Liver (tissue), 9 donors: ENCODE results near the gene RUNX1. TPM values are rescaled to one million over a fixed set of nuclear protein-coding genes. Genes with fewer than 3 reads are reported as not detected.

Experiments
- DNase-seq: peaks from one replicate; pipeline ENCODE4 v3.0.0-alpha.2; 2017; ENCODE audit warnings: low spot score
- H3K27ac ChIP-seq, 2 donors: one replicate each; pipeline ENCODE4 v1.7.0; 2013; ENCODE audit warnings: inconsistent platforms in 2 of 2, low read length in 2 of 2, control low read depth in 1 of 2, low read depth in 1 of 2, mild to moderate bottlenecking in 1 of 2
- H3K27me3 ChIP-seq, 4 donors: one replicate each; pipeline versions ENCODE4 v1.6.1 to v1.7.0; 2013; ENCODE audit warnings: low read length in 3 of 4, inconsistent platforms in 1 of 4, mild to moderate bottlenecking in 1 of 4, moderate library complexity in 1 of 4; ENCODE audit not compliant: control insufficient read depth in 4 of 4, insufficient read depth in 4 of 4
- H3K36me3 ChIP-seq, 4 donors: one replicate each; pipeline versions ENCODE4 v1.6.1 to v1.7.0; 2013; ENCODE audit warnings: low read length in 3 of 4, mild to moderate bottlenecking in 3 of 4, low read depth in 1 of 4, moderate library complexity in 1 of 4; ENCODE audit not compliant: control insufficient read depth in 4 of 4, insufficient read depth in 3 of 4
- H3K4me1 ChIP-seq, 4 donors: one replicate each; pipeline versions ENCODE4 v1.6.1 to v1.7.0; 2013; ENCODE audit warnings: low read length in 3 of 4, mild to moderate bottlenecking in 3 of 4, moderate library complexity in 1 of 4; ENCODE audit not compliant: control insufficient read depth in 4 of 4, insufficient read depth in 4 of 4
- H3K4me3 ChIP-seq, 3 donors: one replicate each; pipeline versions ENCODE4 v1.6.1 to v1.7.0; 2013; ENCODE audit warnings: low read length in 3 of 3, control low read depth in 1 of 3, low read depth in 1 of 3, mild to moderate bottlenecking in 1 of 3
- H3K9ac ChIP-seq, 2 donors: one replicate each; pipeline ENCODE4 v1.7.0; 2013; ENCODE audit warnings: low read length in 2 of 2, mild to moderate bottlenecking in 2 of 2, moderate library complexity in 2 of 2, control low read depth in 1 of 2, low read depth in 1 of 2
- H3K9me3 ChIP-seq, 4 donors: one replicate each; pipeline versions ENCODE4 v1.6.1 to v1.7.0; 2013; ENCODE audit warnings: low read length in 3 of 4; ENCODE audit not compliant: control insufficient read depth in 4 of 4
- EGR1 ChIP-seq, 2 donors: IDR thresholded peaks; 2 replicates each; pipeline ENCODE4 v1.6.1; 2016 to 2018; ENCODE audit warnings: antibody characterized with exemption in 2 of 2, low read depth in 2 of 2
- FOXA1 ChIP-seq: IDR thresholded peaks from 2 replicates; pipeline ENCODE4 v1.6.1; 2016; ENCODE audit warnings: antibody characterized with exemption
- FOXA2 ChIP-seq: IDR thresholded peaks from 2 replicates; pipeline ENCODE4 v1.6.1; 2016; ENCODE audit warnings: antibody characterized with exemption
- GABPA ChIP-seq, 2 donors: IDR thresholded peaks in 1 of 2; conservative IDR thresholded peaks in 1 of 2; 2 replicates each; pipeline ENCODE4 v1.6.1; 2016; ENCODE audit warnings: antibody characterized with exemption in 2 of 2, mild to moderate bottlenecking in 1 of 2, moderate library complexity in 1 of 2
- HNF4A ChIP-seq, 2 donors: conservative IDR thresholded peaks; 2 replicates each; pipeline ENCODE4 v1.6.1; 2016; ENCODE audit warnings: antibody characterized with exemption in 2 of 2, mild to moderate bottlenecking in 2 of 2
- HNF4G ChIP-seq: IDR thresholded peaks from 2 replicates; pipeline ENCODE4 v1.6.1; 2016; ENCODE audit warnings: antibody characterized with exemption
- JUND ChIP-seq, 2 donors: IDR thresholded peaks; 2 replicates each; pipeline ENCODE4 v1.6.1; 2016; ENCODE audit warnings: antibody characterized with exemption in 2 of 2
- NR2F2 ChIP-seq: IDR thresholded peaks from 2 replicates; pipeline ENCODE4 v1.6.1; 2016; ENCODE audit warnings: antibody characterized with exemption
- RAD21 ChIP-seq, 2 donors: IDR thresholded peaks; 2 replicates each; pipeline ENCODE4 v1.6.1; 2016; ENCODE audit warnings: antibody characterized with exemption in 2 of 2, mild to moderate bottlenecking in 2 of 2
- RXRA ChIP-seq, 2 donors: IDR thresholded peaks; 2 replicates each; pipeline ENCODE4 v1.6.1; 2017 to 2018; ENCODE audit warnings: antibody characterized with exemption in 2 of 2, mild to moderate bottlenecking in 1 of 2
- SP1 ChIP-seq: IDR thresholded peaks from 2 replicates; pipeline ENCODE4 v1.6.1; 2018; ENCODE audit warnings: antibody characterized with exemption, mild to moderate bottlenecking
- TAF1 ChIP-seq: conservative IDR thresholded peaks from 2 replicates; pipeline ENCODE4 v1.6.1; 2016; ENCODE audit warnings: antibody characterized with exemption, mild to moderate bottlenecking
- YY1 ChIP-seq: IDR thresholded peaks from 2 replicates; pipeline ENCODE4 v1.6.1; 2016; ENCODE audit warnings: antibody characterized with exemption, mild to moderate bottlenecking
- WGBS: extraction: QIAGEN DNeasy Blood & Tissue Kit; methylation state at CpG from one replicate; pipeline ENCODE4 v1.1.7; 2013; 5-methylcytosine and 5-hydroxymethylcytosine counted together
- polyA plus RNA-seq, 2 donors: library from polyadenylated mRNA; stranded (reverse) in 1 of 2; unstranded in 1 of 2; fragments of 200-250 nt in 1 of 2; fragments of >200 nt in 1 of 2; fragmentation: Nextera tagmentation in 1 of 2; extraction: Ambion mirVana in 1 of 2; gene quantifications; one replicate each; pipeline versions ENCODE4 v1.2.1 to v1.2.3, GENCODE V29; 2013 to 2015
- total RNA-seq, 2 donors: library from RNA; depleted of rRNA; stranded (reverse); fragments of >200 nt; gene quantifications; one replicate each; pipeline ENCODE4 v1.2.3, GENCODE V29; 2014
- TF ChIP-seq, protein P1 (sequence below): fragments of 150-350 bp; IDR thresholded peaks from 2 replicates; pipeline ENCODE4 v1.5.1; 2017; ENCODE audit warnings: improper control_type of control experiment, low read depth, low read length; ENCODE audit not compliant: missing input control
- TF ChIP-seq, protein P2 (sequence below): IDR thresholded peaks from 2 replicates; pipeline ENCODE4 v1.6.1; 2016; ENCODE audit warnings: antibody characterized with exemption
- TF ChIP-seq, protein P3 (sequence below): IDR thresholded peaks from 2 replicates; pipeline ENCODE4 v1.6.1; 2016; ENCODE audit warnings: antibody characterized with exemption, mild to moderate bottlenecking
- TF ChIP-seq, protein P4 (sequence below): IDR thresholded peaks from 2 replicates; pipeline ENCODE4 v1.6.1; 2016; ENCODE audit warnings: antibody characterized with exemption
- TF ChIP-seq, protein P5 (sequence below): IDR thresholded peaks from 2 replicates; pipeline ENCODE4 v1.6.1; 2016; ENCODE audit warnings: antibody characterized with exemption
- donor health status: healthy.
- donor health status: healthy.
- donor health status: healthy.
- donor health status: healthy.
- donor health status: healthy.

Gene RUNX1
- total and polyA plus RNA-seq, 4 donors, result 0.98 to 7.2 (median 3.1) TPM

DNA sequence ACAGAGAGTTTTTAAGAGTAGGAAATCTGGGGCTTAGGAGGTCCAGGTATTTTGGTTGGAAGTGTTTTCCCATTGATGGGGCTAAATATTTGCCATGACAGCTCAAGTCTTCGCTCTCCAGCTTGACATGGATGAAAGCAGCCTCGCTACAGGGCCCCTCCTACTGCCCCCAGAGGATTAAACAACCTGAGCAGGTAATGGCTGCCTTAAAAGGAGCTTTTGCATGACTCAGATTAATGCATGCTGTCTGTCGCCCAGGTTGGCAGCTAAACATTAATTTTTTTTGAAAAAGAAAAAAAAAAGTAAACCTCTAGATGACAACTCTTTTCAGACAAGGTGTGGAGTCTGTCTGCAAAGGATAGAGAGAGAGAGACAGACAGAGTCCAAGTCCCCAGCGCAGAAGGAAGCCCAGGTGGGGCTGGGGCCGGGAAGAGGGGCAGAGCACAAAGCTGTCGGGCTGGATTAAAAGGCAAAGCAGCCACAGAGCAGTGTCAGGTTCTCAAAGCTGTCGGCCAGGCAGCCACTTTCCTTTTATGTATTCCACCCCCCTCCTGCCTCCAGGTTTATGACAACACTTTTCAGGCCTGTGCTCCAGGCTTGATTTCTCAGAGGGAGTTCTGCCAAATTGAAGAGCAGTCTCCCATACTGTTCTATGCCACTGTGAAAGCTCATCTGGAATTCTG is 252.4 kb downstream of the RUNX1 start (continued):
- TF ChIP-seq, protein P1, sequence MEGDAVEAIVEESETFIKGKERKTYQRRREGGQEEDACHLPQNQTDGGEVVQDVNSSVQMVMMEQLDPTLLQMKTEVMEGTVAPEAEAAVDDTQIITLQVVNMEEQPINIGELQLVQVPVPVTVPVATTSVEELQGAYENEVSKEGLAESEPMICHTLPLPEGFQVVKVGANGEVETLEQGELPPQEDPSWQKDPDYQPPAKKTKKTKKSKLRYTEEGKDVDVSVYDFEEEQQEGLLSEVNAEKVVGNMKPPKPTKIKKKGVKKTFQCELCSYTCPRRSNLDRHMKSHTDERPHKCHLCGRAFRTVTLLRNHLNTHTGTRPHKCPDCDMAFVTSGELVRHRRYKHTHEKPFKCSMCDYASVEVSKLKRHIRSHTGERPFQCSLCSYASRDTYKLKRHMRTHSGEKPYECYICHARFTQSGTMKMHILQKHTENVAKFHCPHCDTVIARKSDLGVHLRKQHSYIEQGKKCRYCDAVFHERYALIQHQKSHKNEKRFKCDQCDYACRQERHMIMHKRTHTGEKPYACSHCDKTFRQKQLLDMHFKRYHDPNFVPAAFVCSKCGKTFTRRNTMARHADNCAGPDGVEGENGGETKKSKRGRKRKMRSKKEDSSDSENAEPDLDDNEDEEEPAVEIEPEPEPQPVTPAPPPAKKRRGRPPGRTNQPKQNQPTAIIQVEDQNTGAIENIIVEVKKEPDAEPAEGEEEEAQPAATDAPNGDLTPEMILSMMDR, result no peak

DNA sequence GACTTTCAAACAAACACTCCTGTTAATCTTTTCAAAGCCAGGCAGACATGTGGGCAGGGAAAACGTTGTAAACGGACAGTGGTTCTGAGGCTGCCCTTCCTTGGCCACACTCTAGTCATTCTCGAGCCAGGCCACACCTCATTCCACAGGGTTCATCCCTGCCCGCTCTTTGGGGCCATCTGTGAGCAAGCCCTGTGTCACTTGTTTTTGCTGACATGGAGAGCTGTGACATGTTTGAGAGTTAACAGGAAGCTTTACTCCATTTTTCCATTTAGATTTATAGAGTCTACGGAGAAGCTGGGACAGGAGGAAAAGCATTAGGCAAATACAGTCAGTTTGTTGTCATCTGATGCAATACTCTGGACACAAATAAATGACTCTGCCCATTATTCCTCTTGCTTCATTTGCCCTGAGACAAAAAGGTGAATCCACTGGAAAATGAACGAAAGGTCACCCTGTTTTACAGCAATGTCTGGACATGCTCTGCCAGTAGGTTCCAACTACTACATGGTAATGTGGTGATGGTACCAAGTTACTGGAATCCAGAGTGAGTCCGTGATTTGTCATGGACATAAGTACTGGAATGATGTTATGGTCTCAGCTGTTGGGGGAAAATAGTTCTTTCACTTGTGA is 253.4 kb downstream of the RUNX1 start:
- Histone ChIP-seq H3K4me1 (peaks cover 10 to 42% (median 30%) of the 10 kb centered on the region in 4 donors), H3K9me3 (no peaks in the 10 kb centered on the region), H3K36me3 (peaks cover 0 to 3% (median 0%) of the 10 kb centered on the region in 4 donors), H3K27ac (peak overlapping the region; percentile 85 to 92), H3K27me3 (no peaks in the 10 kb centered on the region), H3K4me3 (no peak overlapping the region), H3K9ac (no peak overlapping the region)
- WGBS, result 19% methylated on average over 7 of the region's 7 CpGs
- DNase-seq, result no peak
- TF ChIP-seq, protein P2, sequence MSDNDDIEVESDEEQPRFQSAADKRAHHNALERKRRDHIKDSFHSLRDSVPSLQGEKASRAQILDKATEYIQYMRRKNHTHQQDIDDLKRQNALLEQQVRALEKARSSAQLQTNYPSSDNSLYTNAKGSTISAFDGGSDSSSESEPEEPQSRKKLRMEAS, result peak; percentile 78
- TF ChIP-seq, protein P3, sequence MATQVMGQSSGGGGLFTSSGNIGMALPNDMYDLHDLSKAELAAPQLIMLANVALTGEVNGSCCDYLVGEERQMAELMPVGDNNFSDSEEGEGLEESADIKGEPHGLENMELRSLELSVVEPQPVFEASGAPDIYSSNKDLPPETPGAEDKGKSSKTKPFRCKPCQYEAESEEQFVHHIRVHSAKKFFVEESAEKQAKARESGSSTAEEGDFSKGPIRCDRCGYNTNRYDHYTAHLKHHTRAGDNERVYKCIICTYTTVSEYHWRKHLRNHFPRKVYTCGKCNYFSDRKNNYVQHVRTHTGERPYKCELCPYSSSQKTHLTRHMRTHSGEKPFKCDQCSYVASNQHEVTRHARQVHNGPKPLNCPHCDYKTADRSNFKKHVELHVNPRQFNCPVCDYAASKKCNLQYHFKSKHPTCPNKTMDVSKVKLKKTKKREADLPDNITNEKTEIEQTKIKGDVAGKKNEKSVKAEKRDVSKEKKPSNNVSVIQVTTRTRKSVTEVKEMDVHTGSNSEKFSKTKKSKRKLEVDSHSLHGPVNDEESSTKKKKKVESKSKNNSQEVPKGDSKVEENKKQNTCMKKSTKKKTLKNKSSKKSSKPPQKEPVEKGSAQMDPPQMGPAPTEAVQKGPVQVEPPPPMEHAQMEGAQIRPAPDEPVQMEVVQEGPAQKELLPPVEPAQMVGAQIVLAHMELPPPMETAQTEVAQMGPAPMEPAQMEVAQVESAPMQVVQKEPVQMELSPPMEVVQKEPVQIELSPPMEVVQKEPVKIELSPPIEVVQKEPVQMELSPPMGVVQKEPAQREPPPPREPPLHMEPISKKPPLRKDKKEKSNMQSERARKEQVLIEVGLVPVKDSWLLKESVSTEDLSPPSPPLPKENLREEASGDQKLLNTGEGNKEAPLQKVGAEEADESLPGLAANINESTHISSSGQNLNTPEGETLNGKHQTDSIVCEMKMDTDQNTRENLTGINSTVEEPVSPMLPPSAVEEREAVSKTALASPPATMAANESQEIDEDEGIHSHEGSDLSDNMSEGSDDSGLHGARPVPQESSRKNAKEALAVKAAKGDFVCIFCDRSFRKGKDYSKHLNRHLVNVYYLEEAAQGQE, result peak; percentile 61
- TF ChIP-seq SP1 (peak; percentile 91), TAF1 (peak; percentile 45), FOXA2 (peak; percentile 39), EGR1 (IDR thresholded peaks at IDR 0.05; ENCODE audit: low read depth in 2 of 2) (peak in 1 of 2 donors; percentile 54), RAD21 (IDR thresholded peaks at IDR 0.05) (peak; percentile 37 to 50), NR2F2 (peak; percentile 59), RXRA (IDR thresholded peaks at IDR 0.05) (peak; percentile 98), FOXA1 (peak; percentile 54), HNF4G (peak; percentile 28), HNF4A (conservative IDR thresholded peaks at IDR 0.05) (peak; percentile 78 to 85), YY1 (peak; percentile 75), GABPA (IDR thresholded peaks at IDR 0.05 in 1 of 2, conservative IDR thresholded peaks at IDR 0.05 in 1 of 2) (peak in 1 of 2 donors; percentile 53), JUND (IDR thresholded peaks at IDR 0.05) (peak; percentile 90 to 92)
- TF ChIP-seq, protein P1, result no peak
- TF ChIP-seq, protein P4, sequence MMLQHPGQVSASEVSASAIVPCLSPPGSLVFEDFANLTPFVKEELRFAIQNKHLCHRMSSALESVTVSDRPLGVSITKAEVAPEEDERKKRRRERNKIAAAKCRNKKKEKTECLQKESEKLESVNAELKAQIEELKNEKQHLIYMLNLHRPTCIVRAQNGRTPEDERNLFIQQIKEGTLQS, result peak; percentile 93
- TF ChIP-seq, protein P5, sequence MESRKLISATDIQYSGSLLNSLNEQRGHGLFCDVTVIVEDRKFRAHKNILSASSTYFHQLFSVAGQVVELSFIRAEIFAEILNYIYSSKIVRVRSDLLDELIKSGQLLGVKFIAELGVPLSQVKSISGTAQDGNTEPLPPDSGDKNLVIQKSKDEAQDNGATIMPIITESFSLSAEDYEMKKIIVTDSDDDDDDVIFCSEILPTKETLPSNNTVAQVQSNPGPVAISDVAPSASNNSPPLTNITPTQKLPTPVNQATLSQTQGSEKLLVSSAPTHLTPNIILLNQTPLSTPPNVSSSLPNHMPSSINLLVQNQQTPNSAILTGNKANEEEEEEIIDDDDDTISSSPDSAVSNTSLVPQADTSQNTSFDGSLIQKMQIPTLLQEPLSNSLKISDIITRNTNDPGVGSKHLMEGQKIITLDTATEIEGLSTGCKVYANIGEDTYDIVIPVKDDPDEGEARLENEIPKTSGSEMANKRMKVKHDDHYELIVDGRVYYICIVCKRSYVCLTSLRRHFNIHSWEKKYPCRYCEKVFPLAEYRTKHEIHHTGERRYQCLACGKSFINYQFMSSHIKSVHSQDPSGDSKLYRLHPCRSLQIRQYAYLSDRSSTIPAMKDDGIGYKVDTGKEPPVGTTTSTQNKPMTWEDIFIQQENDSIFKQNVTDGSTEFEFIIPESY, result peak; percentile 63
